Sigmoid colon (tissue), 7 donors: ENCODE results near the gene GRID1. TPM values are rescaled to one million over a fixed set of nuclear protein-coding genes. Genes with fewer than 3 reads are reported as not detected.

ENCODE experiments used
- DNase-seq: peaks from one replicate; pipeline ENCODE4 v3.0.0-alpha.2; 2019
- H3K27ac ChIP-seq, 4 donors: fragments of 200-600 bp; sonication (generic); one replicate each; pipeline ENCODE4 v1.5.1; 2016 to 2019; ENCODE audit warnings: mild to moderate bottlenecking in 1 of 4
- H3K27me3 ChIP-seq, 3 donors: fragments of 200-600 bp; sonication (generic); one replicate each; pipeline ENCODE4 v1.5.1; 2019; ENCODE audit warnings: mild to moderate bottlenecking in 1 of 3
- H3K36me3 ChIP-seq, 4 donors: fragments of 200-600 bp; sonication (generic); one replicate each; pipeline ENCODE4 v1.5.1; 2016 to 2019
- H3K4me1 ChIP-seq, 4 donors: fragments of 200-600 bp; sonication (generic); one replicate each; pipeline ENCODE4 v1.5.1; 2017 to 2019
- H3K4me3 ChIP-seq, 4 donors: fragments of 200-600 bp; sonication (generic); one replicate each; pipeline ENCODE4 v1.5.1; 2017 to 2019; ENCODE audit warnings: mild to moderate bottlenecking in 2 of 4, moderate library complexity in 1 of 4
- H3K9me3 ChIP-seq, 4 donors: fragments of 200-600 bp in 3 of 4; sonication (generic) in 3 of 4; one replicate each; pipeline versions ENCODE4 v1.5.1 to v1.6.1; 2013 to 2019
- EP300 ChIP-seq, 4 donors: sonication (generic); formaldehyde crosslinking; IDR thresholded peaks; one replicate each; pipeline ENCODE4 v1.6.1; 2017; ENCODE audit warnings: antibody characterized with exemption in 4 of 4
- POLR2A ChIP-seq, 2 donors: fragments of 450-650 bp; IDR thresholded peaks; one replicate each; pipeline ENCODE4 v1.6.1; 2016; ENCODE audit warnings: antibody characterized with exemption in 2 of 2, mild to moderate bottlenecking in 2 of 2, moderate library complexity in 2 of 2
- POLR2AphosphoS5 ChIP-seq, 4 donors: sonication (generic); formaldehyde crosslinking; IDR thresholded peaks; one replicate each; pipeline ENCODE4 v1.6.1; 2017; ENCODE audit warnings: antibody characterized with exemption in 4 of 4
- WGBS, 2 donors: extraction: QIAGEN DNeasy Blood & Tissue Kit; methylation state at CpG; one replicate each; pipeline ENCODE4 v1.1.7; 2013; 5-methylcytosine and 5-hydroxymethylcytosine counted together
- intact Hi-C: fragments of 100-400 bp; cut with DNase I; formaldehyde crosslinking; loops from one replicate; pipeline ENCODE4 v1.15.1; 2023
- polyA plus RNA-seq, 3 donors: library from polyadenylated mRNA; stranded (reverse); fragments of 200-250 nt; gene quantifications; one replicate each; pipeline ENCODE4 v1.2.3, GENCODE V29; 2013
- total RNA-seq, 4 donors: library from RNA; depleted of rRNA; stranded (reverse); fragments of >200 nt; gene quantifications; one replicate each; pipeline ENCODE4 v1.1.0, GENCODE V29; 2016
- TF ChIP-seq, protein P1 (sequence below), 4 experiments: fragments of 450-650 bp in 3 of 4; fragments of 200-600 bp in 1 of 4; IDR thresholded peaks; one replicate each; pipeline ENCODE4 v1.5.1; 2016 to 2019; ENCODE audit warnings: antibody characterized with exemption in 4 of 4, mild to moderate bottlenecking in 3 of 4, moderate library complexity in 2 of 4
- donor health status: healthy with polysubstance abuse.
- donor health status: Bipolar disorder and iron deficiency.
- donor health status: healthy.

GRID1 gene
- total and polyA plus RNA-seq, 7 donors: 0.66 to 4.7 (median 1.1) TPM; not detected in 2

DNA sequence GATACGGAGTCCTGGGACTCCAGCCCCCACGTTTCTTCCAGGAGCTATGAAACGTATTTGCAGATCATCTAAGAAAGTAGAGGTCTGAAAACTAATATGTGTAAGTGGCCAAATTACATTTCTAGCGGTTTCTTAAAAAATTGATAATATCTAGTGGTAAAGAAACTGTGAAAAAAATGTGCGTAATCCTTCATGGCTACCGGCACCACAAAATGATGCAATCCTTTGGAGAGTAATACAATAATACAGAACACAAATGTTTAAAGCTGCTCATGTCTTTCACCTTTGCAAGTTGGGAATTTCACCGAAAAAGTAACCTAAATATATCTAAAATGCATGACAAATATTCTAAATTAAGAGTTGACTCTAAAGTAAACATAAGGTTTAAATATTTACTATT is 742.1 kb downstream of the GRID1 start:
- intact Hi-C loops: no loop called here
- DNase-seq: no peak
- Histone ChIP-seq H3K27me3 (no peaks in the 10 kb centered on the region), H3K9me3 (no peaks in the 10 kb centered on the region), H3K27ac (no peak overlapping the region), H3K36me3 (no peaks in the 10 kb centered on the region), H3K4me3 (no peak overlapping the region), H3K4me1 (no peaks in the 10 kb centered on the region)
- TF ChIP-seq EP300 (IDR thresholded peaks at IDR 0.05): no peak
- TF ChIP-seq POLR2AphosphoS5 (IDR thresholded peaks at IDR 0.05): no peak
- TF ChIP-seq POLR2A (IDR thresholded peaks at IDR 0.05): no peak
- TF ChIP-seq, protein P1, sequence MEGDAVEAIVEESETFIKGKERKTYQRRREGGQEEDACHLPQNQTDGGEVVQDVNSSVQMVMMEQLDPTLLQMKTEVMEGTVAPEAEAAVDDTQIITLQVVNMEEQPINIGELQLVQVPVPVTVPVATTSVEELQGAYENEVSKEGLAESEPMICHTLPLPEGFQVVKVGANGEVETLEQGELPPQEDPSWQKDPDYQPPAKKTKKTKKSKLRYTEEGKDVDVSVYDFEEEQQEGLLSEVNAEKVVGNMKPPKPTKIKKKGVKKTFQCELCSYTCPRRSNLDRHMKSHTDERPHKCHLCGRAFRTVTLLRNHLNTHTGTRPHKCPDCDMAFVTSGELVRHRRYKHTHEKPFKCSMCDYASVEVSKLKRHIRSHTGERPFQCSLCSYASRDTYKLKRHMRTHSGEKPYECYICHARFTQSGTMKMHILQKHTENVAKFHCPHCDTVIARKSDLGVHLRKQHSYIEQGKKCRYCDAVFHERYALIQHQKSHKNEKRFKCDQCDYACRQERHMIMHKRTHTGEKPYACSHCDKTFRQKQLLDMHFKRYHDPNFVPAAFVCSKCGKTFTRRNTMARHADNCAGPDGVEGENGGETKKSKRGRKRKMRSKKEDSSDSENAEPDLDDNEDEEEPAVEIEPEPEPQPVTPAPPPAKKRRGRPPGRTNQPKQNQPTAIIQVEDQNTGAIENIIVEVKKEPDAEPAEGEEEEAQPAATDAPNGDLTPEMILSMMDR (IDR thresholded peaks at IDR 0.05): no peak
- WGBS, 2 donors: 89 to 90% methylated on average over 7 of the region's 7 CpGs

DNA sequence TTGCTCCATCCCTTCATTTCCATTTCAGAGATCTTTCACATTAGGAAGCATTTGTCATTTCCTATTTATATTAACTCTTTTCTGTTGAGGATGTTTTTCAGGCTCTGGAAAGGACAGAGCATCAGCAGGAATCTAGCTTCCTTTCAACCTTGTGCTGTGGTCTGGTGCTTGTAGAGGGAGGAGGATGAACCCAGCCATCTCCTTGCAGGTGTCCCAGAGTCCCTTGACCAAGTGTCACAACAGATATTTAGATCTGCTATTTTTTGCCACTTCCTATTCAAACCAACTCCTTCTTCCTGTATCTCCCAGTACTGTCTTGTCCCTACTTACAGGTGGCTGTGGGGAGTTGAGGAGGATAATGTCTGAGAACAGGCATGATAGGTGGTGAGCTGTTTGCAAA is 742.8 kb downstream of the GRID1 start:
- intact Hi-C loops: no loop called here
- no peak for DNase-seq
- Histone ChIP-seq H3K4me1 (no peaks in the 10 kb centered on the region), H3K27ac (no peak overlapping the region), H3K27me3 (no peaks in the 10 kb centered on the region), H3K4me3 (no peak overlapping the region), H3K9me3 (no peaks in the 10 kb centered on the region), H3K36me3 (no peaks in the 10 kb centered on the region)
- no peak for TF ChIP-seq POLR2A (IDR thresholded peaks at IDR 0.05)
- TF ChIP-seq EP300 (IDR thresholded peaks at IDR 0.05): no peak
- TF ChIP-seq, protein P1 (IDR thresholded peaks at IDR 0.05): no peak
- no peak for TF ChIP-seq POLR2AphosphoS5 (IDR thresholded peaks at IDR 0.05)

DNA sequence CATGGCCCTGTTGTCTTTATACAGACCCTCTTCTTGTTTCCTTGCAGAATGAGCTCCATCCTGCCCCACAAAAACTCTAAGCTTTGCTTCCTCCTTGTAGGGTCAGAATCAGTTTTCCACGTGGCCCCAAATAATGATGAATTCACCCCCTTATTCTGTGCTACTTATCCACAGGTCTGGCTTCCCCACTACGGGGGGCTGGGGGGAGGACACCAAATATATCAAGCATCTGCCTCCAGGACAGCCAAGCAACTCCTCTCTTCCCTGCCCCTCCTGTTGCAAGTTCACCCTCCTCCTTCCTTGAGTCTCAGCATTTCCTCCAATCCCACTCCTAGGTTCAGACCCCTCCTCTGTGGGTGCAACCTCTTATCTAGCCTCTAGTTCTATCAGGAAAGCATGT is 743.3 kb downstream of the GRID1 start:
- TF ChIP-seq POLR2A (IDR thresholded peaks at IDR 0.05): no peak
- TF ChIP-seq, protein P1 (IDR thresholded peaks at IDR 0.05): no peak
- TF ChIP-seq POLR2AphosphoS5 (IDR thresholded peaks at IDR 0.05): no peak
- TF ChIP-seq EP300 (IDR thresholded peaks at IDR 0.05): no peak
- no peaks in the 10 kb centered on the region for H3K4me1 ChIP-seq
- no peaks in the 10 kb centered on the region for H3K36me3 ChIP-seq
- intact Hi-C loops: no loop called here
- H3K9me3 ChIP-seq: no peaks in the 10 kb centered on the region
- no peak overlapping the region for H3K4me3 ChIP-seq
- WGBS, 2 donors: 72 to 81% methylated on average over 2 of the region's 2 CpGs
- no peaks in the 10 kb centered on the region for H3K27me3 ChIP-seq
- DNase-seq: no peak
- H3K27ac ChIP-seq: no peak overlapping the region

DNA sequence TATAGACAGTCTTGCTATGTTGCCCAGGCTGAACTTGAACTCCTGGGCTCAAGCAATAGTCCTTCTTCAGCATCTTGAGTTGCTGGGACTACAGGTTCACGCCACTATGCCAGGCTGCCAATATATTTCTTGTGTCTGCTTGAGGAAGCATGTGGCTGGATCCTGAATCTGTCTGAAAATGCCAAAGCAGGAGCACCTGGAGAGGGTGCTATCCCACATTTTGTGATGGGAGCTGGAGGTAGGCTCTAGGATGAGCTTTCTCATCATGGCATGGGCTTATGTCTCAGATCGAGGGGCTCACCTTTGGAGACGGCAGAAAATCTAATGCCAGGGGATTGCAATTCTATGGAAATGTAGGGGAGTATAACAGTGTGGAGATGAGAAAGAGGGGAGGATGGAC is 744.2 kb downstream of the GRID1 start:
- Histone ChIP-seq H3K36me3 (no peaks in the 10 kb centered on the region), H3K4me3 (no peak overlapping the region), H3K9me3 (no peaks in the 10 kb centered on the region), H3K27me3 (no peaks in the 10 kb centered on the region), H3K27ac (no peak overlapping the region), H3K4me1 (no peaks in the 10 kb centered on the region)
- WGBS, 2 donors: 93 to 96% methylated on average over 3 of the region's 3 CpGs
- TF ChIP-seq, protein P1 (IDR thresholded peaks at IDR 0.05): no peak
- TF ChIP-seq EP300 (IDR thresholded peaks at IDR 0.05) (no peak), POLR2A (IDR thresholded peaks at IDR 0.05) (no peak), POLR2AphosphoS5 (IDR thresholded peaks at IDR 0.05) (no peak)
- no peak for DNase-seq
- intact Hi-C loops: no loop called here

DNA sequence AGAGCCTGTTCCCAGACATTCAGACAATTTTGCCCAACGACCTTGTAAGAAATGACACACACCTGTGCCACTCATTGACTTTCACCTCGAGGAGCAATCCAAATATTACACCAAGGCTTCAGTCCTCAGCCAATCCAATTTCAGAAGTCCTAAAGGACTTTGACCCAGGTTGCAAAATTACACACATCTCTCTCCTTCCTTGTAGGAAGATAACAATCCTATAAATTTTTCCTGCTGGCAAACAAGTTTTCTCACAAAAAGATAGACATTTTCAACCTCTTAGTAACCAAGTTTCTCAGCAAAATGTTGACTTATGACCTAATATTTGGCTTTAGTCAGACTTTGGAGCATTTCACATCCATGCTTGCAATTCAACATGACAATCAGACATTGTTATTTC is 745.0 kb downstream of the GRID1 start:
- no peak overlapping the region for H3K27ac ChIP-seq
- H3K9me3 ChIP-seq: no peaks in the 10 kb centered on the region
- H3K4me3 ChIP-seq: no peak overlapping the region
- WGBS, 2 donors: 13 to 50% methylated on average over 2 of the region's 2 CpGs
- H3K27me3 ChIP-seq: no peaks in the 10 kb centered on the region
- TF ChIP-seq POLR2AphosphoS5 (IDR thresholded peaks at IDR 0.05) (no peak), EP300 (IDR thresholded peaks at IDR 0.05) (no peak), POLR2A (IDR thresholded peaks at IDR 0.05) (no peak)
- TF ChIP-seq, protein P1 (IDR thresholded peaks at IDR 0.05): no peak
- H3K4me1 ChIP-seq: no peaks in the 10 kb centered on the region
- intact Hi-C loops: no loop called here
- H3K36me3 ChIP-seq: no peaks in the 10 kb centered on the region
- DNase-seq: no peak
